ENCODE results near the gene ABHD14A.
A peak's percentile ranks its signal among the peaks of the same experiment; 100 is the strongest.

ABHD14A gene

GRCh38 chr3:51997935-51998596 is 23.2 kb downstream of the ABHD14A start:
- DNase-seq, result peak; percentile 23

DNA sequence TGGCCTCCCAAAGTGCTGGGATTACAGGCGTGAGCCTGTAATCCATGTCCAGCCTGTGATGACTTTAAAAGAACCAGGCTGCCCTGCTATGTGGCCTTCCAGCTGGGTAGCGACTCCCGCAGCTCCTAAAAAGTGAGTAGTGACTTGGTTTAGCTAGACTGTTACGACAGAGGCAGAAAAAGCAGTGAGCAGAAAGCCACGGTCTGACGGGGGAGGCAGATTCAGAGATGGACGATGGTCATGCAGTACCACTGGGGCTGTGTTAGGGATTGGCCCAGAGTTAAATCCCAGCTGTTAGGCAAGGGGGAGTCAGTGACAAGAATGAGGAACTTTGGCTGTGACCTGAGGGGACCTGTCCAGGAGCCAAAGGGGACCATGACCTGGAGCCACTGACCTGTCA is 23.9 kb downstream of the ABHD14A start:
- DNase-seq, result no peak

DNA sequence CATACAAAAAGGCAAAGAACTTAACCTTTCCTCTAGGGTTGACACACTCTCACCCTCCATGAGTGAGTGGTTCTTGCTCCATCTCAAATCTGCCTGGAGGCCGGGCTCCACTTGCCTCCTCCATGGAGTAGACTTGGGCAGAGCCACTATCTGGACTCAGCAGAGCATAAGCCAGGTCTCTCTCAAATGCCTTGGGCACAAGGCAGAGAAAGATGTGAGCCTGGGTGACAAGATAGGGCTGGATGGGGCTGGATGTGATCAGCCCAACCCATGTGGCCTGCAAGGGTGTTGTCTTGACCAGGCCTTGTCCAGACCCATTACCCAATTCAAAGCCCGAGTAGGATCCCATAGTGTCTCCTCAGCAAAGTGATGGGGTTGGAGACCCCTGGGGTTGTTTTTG is 25.0 kb downstream of the ABHD14A start:
- DNase-seq, result no peak

- DNase-seq, result peak; percentile 95
Observed at GRCh38 chr3:52001443-52001974, 26.6 kb downstream of the ABHD14A start.

DNA sequence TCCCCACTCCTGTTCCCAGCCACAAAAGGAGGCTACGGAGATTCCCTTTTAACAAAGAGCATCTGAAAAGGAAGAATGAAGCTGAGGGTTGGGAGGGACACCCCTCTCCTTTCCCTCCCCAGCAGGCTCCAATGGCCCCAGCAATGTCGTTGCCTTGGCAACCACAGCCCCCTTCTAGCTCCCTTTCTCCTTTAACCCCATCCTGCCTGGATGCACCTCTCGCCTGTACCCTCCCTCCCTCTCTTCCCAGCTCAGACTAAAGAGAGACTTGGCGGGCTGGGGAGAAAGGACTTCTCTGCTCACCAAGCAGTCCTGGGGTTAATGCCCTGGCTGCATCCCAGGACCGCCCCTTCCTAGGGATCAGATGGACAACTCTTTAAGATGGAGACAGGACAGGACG is 27.9 kb downstream of the ABHD14A start:
- no peak for DNase-seq

GRCh38 chr3:52004163-52004787 is 29.4 kb downstream of the ABHD14A start:
- peak; percentile 90 for DNase-seq

- DNase-seq, result no peak
Observed at GRCh38 chr3:52004906-52005395, 30.1 kb downstream of the ABHD14A start.

DNA sequence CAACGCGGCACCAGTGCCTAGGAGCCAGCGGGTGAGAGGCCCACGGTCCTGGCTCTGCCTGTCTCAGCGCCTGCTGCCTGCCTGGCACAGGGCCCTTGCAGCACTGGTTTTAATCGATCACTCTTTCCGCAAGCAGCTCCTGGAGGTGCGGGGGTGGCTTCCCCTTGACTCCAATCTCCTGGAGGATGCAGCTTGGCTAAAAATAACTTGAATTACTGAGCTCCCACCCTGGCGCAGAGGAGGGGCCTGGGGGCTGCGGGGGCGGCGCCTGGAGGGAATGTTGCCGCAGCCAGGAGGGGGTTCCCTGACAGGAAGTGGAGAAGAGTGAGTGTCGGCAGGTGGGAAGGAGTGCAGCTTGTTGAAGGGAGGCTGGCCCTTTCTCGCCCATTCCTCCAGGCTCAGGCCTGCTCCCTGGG is 30.7 kb downstream of the ABHD14A start:
- peak; percentile 56 for DNase-seq

DNA sequence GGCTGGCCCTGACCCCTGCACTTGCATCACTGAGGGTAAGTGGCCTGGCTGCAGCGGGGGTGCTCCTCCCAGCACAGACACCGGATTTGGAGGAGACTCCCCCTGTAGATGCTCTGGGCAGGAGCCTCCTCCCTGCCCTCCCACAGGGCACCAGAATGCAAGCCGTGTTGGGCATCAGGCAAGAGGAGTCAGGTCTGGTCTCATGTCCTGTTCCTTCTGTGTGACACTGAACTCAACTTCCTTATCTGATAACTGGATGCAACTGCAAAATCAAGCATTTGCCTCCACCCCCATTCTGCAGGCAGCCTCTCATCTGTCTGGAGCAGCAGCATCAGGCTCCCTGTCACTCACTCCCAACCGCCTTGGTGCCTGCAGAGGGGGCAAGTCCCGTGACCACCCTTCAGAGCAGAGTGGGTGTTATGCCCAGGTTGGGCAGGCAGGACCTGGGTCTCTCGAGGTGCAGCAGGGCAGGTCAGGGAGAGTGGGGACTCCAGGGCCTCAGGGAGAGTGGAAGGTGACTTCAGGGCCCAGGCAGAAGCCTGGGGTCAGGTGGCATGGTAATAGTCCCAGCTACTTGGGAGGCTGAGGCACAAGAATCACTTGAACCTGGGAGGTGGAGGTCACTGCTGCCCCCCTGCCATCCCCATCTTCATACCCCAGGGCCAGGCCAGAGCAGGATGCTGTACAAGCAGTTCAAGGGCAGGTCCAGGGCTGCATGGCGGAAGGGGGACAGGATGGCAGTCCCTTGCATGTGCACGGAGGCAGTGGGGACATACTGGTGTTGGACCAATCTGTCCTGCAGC is 31.4 kb downstream of the ABHD14A start:
- no peak for DNase-seq

- DNase-seq, result no peak
Observed at GRCh38 chr3:52006820-52007133, 31.9 kb downstream of the ABHD14A start.

GRCh38 chr3:52007291-52007690 is 32.4 kb downstream of the ABHD14A start:
- DNase-seq, result no peak

DNA sequence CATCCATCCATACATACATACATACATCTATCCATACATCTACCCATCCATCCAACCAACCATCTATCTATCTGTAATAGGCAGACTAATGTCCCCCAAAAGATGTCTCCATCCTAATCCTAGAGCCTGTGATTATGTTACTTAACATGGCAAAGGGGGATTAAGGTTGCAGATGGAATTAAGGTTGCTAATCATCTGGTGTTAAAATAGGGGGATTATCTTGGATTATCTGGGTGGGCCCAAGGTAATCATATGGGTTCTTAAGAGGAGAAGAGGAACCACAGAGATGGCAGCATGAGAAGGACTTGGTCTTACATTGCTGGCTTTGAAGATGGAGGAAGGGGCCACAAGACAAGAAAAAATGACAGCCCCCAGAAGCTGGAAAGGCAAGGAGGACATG is 35.6 kb downstream of the ABHD14A start:
- DNase-seq, result no peak

DNA sequence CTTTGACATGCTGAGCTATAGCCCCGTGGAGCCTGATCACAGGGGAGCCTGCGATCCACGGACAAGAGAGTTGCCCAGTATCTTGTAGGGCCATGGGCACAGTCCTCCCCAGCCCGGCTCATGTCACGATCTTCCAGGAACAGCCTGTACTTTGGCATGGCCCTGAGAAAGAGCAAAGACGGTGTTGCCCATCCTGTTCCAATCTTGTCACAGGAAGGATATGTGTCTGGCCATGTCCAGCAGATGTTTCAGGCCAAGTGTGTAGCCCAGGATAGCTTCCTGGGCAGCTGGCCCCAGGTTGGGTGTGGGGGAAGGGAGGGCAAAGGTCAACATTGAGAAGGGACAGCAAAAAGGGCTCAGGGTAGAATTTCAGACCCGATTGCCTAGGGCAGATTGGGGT is 37.8 kb downstream of the ABHD14A start:
- no peak for DNase-seq

DNA sequence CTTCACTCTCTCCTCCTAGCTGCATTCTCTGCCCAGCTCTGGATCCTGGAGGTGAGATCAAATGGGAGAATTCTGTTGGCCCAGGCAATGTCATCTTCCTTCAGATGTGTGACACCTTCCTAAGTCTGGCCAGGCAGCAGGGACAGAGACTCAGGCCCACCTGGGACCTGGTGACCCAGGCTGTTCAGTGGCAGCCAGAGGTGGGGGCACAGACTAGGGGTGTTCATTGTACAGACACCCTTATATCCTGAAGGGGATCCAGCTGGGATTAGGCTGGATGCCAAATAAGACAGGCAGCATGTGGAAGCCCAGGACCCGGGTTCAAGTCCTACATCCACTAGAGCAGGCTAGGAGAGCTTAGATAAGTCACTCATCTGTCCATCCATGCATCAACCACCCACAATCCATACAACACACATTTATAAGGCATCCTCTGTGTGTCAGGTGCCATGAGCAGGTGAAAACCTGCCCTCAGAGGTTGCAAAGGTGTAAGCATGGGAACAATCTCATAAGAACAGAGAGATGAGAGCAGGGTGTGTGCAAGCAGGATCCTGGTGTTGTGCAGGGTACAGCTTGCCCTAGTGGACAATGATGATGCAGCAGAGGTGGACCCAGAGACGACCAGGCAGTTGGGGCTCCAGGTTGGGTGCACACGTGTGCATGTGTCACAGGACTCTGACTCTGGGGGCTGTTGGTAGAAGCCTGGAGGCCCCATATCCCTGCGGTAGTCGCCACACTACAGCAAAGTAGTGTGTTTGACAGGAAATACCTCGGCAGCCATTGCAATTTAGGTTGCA is 39.1 kb downstream of the ABHD14A start:
- DNase-seq, result no peak

- no peak for DNase-seq
Observed at GRCh38 chr3:52014613-52015012, 39.7 kb downstream of the ABHD14A start.

- peak; percentile 60 for DNase-seq
Observed at GRCh38 chr3:52015438-52016228, 40.8 kb downstream of the ABHD14A start.

DNA sequence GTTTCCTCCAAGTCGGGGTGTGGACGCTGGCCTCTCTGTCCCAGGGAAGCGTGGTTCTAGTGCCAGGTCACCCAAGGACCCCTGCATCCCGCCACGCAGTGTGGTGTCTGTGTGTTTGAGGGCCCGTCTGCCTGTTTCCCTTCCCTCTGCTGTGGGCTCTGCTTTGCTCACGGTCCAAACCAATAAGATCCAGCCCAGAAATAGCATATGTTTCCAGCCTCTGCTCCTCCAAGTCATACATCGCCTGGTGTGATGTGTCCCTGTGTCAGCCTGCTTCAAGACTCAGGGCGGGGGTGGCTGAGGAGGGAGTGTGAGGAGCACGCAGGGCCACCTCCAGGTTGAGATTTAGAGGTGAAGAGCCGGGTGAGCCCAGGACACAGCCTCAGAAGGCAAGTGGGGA is 42.7 kb downstream of the ABHD14A start:
- no peak for DNase-seq

GRCh38 chr3:52018319-52019000 is 43.6 kb downstream of the ABHD14A start:
- no peak for DNase-seq

DNA sequence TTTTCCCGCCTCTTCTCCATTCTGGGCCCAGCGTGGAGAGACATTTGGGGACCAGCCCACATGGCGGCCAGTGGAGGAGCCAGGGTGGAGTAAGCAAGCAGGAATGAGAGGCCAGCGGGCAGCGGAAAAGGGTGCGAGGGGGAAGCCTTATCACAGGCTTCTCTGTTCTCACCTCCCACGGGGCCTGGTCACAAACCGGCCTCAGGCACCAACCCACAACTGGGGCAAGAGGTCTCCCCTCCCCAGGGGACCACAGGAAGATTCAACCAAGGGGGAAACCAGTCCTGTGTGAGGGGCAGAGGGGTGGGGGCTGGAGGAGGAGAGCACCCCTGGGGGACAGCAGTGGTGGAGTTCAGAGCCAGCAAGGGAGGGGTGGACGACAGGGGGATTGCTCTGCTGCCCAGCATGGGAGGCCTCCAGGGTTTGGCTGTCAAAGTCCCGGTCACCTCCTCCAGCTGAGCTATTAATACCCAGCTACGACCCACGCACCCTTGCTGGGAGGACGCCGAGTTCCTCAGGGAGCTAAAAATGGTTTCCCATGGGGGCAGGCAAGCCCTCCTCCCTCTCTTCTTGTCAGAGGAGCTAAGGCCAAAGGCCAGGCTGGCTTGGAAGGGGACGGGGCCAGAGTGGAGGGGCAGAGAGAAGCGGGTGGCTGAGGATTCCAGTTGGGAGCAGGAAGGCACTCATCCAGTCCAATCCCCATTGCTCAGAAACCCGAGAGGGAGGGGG is 44.7 kb downstream of the ABHD14A start:
- DNase-seq, result no peak

DNA sequence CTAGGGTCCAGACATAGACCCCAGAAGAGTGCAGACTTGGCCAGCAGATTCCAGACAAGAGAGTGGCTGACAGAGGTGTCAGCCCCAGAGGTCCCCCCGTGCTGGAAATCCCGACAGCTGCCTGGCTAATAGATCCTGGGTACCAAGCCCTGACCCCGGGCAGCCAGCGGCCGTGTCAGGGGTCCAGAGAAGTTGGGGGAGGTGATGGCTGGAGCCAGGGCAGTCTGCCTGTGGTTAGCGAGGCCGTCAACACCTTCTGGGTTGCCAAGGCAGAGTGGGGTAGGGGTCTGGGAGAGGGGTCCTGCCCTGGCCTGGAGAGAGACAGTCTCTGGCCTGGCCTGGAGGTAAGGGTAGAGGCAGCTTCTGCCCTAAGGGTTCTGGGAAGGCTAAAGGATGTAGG is 45.9 kb downstream of the ABHD14A start:
- no peak for DNase-seq

All from eye (tissue), 1 donor.